ENCODE results near the gene ECE1.

The ECE1 gene

DNA sequence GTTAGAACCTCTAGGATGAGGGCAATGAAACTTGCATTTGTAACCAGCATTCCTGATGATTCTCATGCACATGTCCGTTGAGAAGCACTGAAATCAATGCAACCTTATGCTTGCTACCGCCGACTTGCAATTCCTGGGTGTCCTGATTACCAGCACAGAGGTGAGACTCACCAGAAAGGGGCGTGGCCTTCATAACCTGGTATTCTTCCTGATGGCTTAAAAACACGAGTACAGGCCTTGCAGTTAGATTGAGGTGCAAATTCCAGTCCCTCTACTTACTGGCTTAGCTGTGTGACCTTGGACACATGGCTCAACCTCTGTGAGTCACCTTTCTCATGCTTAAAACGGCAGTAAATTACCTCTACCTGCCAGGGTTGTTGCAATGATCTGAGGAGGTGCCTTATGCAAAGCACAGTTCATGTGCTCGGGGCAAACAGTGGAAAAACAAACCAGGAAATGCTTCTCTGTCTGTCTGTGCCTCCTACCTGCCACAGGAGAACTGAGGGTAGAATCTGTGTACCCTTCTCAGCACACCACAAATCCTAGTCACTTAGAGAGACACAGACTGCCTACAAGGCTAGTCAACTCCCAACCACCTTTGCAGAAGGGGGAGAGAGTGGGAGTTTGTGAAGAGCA, 39.1 kb upstream of the ECE1 start:
- H3K27ac ChIP-seq (replicated peaks), result no peak overlapping the region
- no peak overlapping the region for H3K4me3 ChIP-seq (replicated peaks; ENCODE audit: insufficient read depth, low read length)
- no peaks in the 10 kb centered on the region for H3K27me3 ChIP-seq (ENCODE audit: insufficient read depth, poor library complexity, severe bottlenecking)
- TF ChIP-seq POLR2AphosphoS5 (IDR thresholded peaks at IDR 0.05; ENCODE audit: low read depth), result no peak
- TF ChIP-seq, protein P1, sequence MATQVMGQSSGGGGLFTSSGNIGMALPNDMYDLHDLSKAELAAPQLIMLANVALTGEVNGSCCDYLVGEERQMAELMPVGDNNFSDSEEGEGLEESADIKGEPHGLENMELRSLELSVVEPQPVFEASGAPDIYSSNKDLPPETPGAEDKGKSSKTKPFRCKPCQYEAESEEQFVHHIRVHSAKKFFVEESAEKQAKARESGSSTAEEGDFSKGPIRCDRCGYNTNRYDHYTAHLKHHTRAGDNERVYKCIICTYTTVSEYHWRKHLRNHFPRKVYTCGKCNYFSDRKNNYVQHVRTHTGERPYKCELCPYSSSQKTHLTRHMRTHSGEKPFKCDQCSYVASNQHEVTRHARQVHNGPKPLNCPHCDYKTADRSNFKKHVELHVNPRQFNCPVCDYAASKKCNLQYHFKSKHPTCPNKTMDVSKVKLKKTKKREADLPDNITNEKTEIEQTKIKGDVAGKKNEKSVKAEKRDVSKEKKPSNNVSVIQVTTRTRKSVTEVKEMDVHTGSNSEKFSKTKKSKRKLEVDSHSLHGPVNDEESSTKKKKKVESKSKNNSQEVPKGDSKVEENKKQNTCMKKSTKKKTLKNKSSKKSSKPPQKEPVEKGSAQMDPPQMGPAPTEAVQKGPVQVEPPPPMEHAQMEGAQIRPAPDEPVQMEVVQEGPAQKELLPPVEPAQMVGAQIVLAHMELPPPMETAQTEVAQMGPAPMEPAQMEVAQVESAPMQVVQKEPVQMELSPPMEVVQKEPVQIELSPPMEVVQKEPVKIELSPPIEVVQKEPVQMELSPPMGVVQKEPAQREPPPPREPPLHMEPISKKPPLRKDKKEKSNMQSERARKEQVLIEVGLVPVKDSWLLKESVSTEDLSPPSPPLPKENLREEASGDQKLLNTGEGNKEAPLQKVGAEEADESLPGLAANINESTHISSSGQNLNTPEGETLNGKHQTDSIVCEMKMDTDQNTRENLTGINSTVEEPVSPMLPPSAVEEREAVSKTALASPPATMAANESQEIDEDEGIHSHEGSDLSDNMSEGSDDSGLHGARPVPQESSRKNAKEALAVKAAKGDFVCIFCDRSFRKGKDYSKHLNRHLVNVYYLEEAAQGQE (IDR thresholded peaks at IDR 0.05; ENCODE audit: insufficient replicate concordance, low read depth), result no peak
- no peak for TF ChIP-seq GABPA (IDR thresholded peaks at IDR 0.05; ENCODE audit: low read depth)
- TF ChIP-seq SPI1 (IDR thresholded peaks at IDR 0.05; ENCODE audit: borderline replicate concordance, low read depth), result no peak
- TF ChIP-seq CTCF (IDR thresholded peaks at IDR 0.05; ENCODE audit: insufficient read depth, low read length), result no peak
- DNase-seq (ENCODE audit: low read depth in 1 of 2, low spot score in 1 of 2), result no peak

- Histone ChIP-seq H3K27ac (replicated peaks) (no peak overlapping the region), H3K27me3 (ENCODE audit: insufficient read depth, poor library complexity, severe bottlenecking) (no peaks in the 10 kb centered on the region), H3K4me3 (replicated peaks; ENCODE audit: insufficient read depth, low read length) (no peak overlapping the region)
- no peak for TF ChIP-seq POLR2AphosphoS5 (IDR thresholded peaks at IDR 0.05; ENCODE audit: low read depth)
- TF ChIP-seq, protein P1 (IDR thresholded peaks at IDR 0.05; ENCODE audit: insufficient replicate concordance, low read depth), result no peak
- no peak for TF ChIP-seq GABPA (IDR thresholded peaks at IDR 0.05; ENCODE audit: low read depth)
- TF ChIP-seq SPI1 (IDR thresholded peaks at IDR 0.05; ENCODE audit: borderline replicate concordance, low read depth), result no peak
- TF ChIP-seq CTCF (IDR thresholded peaks at IDR 0.05; ENCODE audit: insufficient read depth, low read length), result no peak
- DNase-seq (ENCODE audit: low read depth in 1 of 2, low spot score in 1 of 2), result no peak
Observed at GRCh38 chr1:21327566-21328323, 37.5 kb upstream of the ECE1 start.

GRCh38 chr1:21326861-21327344, 36.6 kb upstream of the ECE1 start:
- H3K27ac ChIP-seq (replicated peaks), result no peak overlapping the region
- no peak for DNase-seq (ENCODE audit: low read depth in 1 of 2, low spot score in 1 of 2)
- H3K4me3 ChIP-seq (replicated peaks; ENCODE audit: insufficient read depth, low read length), result no peak overlapping the region
- no peak for TF ChIP-seq GABPA (IDR thresholded peaks at IDR 0.05; ENCODE audit: low read depth)
- no peak for TF ChIP-seq CTCF (IDR thresholded peaks at IDR 0.05; ENCODE audit: insufficient read depth, low read length)
- TF ChIP-seq, protein P1 (IDR thresholded peaks at IDR 0.05; ENCODE audit: insufficient replicate concordance, low read depth), result no peak
- no peak for TF ChIP-seq POLR2AphosphoS5 (IDR thresholded peaks at IDR 0.05; ENCODE audit: low read depth)
- TF ChIP-seq SPI1 (IDR thresholded peaks at IDR 0.05; ENCODE audit: borderline replicate concordance, low read depth), result no peak
- no peaks in the 10 kb centered on the region for H3K27me3 ChIP-seq (ENCODE audit: insufficient read depth, poor library complexity, severe bottlenecking)

All from HL-60 (cell line).